Measurements from ENCODE around the gene C14orf93. TPM values are rescaled to one million over a fixed set of nuclear protein-coding genes. Genes with fewer than 3 reads are reported as not detected.
A peak's percentile ranks its signal among the peaks of the same experiment; 100 is the strongest.

The C14orf93 gene
- total and polyA plus RNA-seq, 9 of the 15 experiments (the other 6 are each of a cell fraction or from before 2014, with no cell fraction given) = 2.2 to 22.4 (median 16.1) TPM

DNA sequence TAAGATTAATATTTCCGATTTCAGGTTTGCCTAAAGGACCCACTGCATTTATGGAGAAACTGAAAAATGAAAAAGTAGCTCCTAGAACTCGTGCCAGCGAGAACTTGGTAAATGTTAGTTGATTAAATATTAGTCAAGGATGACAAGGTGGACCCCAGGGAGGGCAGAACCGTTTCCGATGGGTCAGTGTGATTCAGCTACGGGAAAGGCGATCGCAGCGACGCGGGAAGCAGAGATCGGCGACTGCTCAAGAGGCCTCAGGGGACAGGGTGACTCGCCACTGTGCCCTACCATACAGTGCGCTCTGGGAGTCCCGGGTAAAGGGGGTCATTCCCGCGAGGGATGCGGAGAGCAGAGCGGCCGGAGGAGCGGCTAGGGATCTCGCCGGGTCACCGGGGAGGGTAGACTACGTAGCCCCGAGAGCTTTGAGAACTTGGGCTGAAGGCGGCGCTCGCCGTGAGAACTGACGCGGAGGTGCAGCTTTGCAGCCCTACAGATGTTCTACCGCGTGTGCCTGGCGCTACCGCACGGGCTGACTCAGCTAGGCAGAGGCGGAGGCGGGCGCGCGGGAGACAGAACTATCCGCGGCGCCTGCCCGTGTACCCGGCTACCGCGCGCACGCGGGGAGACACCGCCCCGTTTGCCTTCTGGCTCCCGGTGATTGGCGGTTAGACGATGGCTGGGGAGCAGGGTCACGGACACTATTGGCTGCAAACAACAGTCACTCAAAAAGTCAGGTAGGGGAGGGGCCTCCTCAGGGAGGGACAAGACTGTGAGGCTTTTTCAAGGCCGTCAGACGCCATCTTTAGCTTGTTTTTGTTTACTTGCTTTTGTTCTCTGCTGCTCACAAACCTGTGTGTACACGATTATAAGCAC is 3.2 kb downstream of the C14orf93 start (continued):
- TF ChIP-seq, protein P1, sequence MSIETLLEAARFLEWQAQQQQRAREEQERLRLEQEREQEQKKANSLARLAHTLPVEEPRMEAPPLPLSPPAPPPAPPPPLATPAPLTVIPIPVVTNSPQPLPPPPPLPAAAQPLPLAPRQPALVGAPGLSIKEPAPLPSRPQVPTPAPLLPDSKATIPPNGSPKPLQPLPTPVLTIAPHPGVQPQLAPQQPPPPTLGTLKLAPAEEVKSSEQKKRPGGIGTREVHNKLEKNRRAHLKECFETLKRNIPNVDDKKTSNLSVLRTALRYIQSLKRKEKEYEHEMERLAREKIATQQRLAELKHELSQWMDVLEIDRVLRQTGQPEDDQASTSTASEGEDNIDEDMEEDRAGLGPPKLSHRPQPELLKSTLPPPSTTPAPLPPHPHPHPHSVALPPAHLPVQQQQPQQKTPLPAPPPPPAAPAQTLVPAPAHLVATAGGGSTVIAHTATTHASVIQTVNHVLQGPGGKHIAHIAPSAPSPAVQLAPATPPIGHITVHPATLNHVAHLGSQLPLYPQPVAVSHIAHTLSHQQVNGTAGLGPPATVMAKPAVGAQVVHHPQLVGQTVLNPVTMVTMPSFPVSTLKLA (conservative IDR thresholded peaks at IDR 0.05) = no peak
- TF ChIP-seq SOX6 (IDR thresholded peaks at IDR 0.05) (peak; percentile 67), MAFG (tag; conservative IDR thresholded peaks at IDR 0.05) (peak; percentile 64), ZFP1 (CRISPR knock-in tag; IDR thresholded peaks at IDR 0.05) (no peak), NFIC (IDR thresholded peaks at IDR 0.05) (0 out of 2 replicates have a peak, but pooled peaks have one; percentile 29), ZNF239 (CRISPR knock-in tag; IDR thresholded peaks at IDR 0.05) (no peak), SIX5 (IDR thresholded peaks at IDR 0.05; ENCODE audit: borderline replicate concordance in 1 of 2, insufficient read depth in 1 of 2, low read depth in 1 of 2, low read length in 2 of 2) (no peak), FOXM1 (IDR thresholded peaks at IDR 0.05; ENCODE audit: low read depth) (no peak), FOXM1 (CRISPR knock-in tag; IDR thresholded peaks at IDR 0.05; ENCODE audit: low read depth) (peak; percentile 78), ZBTB12 (CRISPR knock-in tag; IDR thresholded peaks at IDR 0.05) (peak; percentile 33; the same call in 1 of the 2 replicates), HINFP (tag; conservative IDR thresholded peaks at IDR 0.05; ENCODE audit: low read depth) (no peak)
- TF ChIP-seq, protein P2, sequence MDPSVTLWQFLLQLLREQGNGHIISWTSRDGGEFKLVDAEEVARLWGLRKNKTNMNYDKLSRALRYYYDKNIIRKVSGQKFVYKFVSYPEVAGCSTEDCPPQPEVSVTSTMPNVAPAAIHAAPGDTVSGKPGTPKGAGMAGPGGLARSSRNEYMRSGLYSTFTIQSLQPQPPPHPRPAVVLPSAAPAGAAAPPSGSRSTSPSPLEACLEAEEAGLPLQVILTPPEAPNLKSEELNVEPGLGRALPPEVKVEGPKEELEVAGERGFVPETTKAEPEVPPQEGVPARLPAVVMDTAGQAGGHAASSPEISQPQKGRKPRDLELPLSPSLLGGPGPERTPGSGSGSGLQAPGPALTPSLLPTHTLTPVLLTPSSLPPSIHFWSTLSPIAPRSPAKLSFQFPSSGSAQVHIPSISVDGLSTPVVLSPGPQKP (CRISPR knock-in tag; IDR thresholded peaks at IDR 0.05) = no peak
- TF ChIP-seq, protein P3, sequence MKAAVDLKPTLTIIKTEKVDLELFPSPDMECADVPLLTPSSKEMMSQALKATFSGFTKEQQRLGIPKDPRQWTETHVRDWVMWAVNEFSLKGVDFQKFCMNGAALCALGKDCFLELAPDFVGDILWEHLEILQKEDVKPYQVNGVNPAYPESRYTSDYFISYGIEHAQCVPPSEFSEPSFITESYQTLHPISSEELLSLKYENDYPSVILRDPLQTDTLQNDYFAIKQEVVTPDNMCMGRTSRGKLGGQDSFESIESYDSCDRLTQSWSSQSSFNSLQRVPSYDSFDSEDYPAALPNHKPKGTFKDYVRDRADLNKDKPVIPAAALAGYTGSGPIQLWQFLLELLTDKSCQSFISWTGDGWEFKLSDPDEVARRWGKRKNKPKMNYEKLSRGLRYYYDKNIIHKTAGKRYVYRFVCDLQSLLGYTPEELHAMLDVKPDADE (conservative IDR thresholded peaks at IDR 0.05; ENCODE audit: control insufficient read depth, low read depth, low read length) = no peak; the same call in 1 of the 2 replicates
- TF ChIP-seq, protein P4, sequence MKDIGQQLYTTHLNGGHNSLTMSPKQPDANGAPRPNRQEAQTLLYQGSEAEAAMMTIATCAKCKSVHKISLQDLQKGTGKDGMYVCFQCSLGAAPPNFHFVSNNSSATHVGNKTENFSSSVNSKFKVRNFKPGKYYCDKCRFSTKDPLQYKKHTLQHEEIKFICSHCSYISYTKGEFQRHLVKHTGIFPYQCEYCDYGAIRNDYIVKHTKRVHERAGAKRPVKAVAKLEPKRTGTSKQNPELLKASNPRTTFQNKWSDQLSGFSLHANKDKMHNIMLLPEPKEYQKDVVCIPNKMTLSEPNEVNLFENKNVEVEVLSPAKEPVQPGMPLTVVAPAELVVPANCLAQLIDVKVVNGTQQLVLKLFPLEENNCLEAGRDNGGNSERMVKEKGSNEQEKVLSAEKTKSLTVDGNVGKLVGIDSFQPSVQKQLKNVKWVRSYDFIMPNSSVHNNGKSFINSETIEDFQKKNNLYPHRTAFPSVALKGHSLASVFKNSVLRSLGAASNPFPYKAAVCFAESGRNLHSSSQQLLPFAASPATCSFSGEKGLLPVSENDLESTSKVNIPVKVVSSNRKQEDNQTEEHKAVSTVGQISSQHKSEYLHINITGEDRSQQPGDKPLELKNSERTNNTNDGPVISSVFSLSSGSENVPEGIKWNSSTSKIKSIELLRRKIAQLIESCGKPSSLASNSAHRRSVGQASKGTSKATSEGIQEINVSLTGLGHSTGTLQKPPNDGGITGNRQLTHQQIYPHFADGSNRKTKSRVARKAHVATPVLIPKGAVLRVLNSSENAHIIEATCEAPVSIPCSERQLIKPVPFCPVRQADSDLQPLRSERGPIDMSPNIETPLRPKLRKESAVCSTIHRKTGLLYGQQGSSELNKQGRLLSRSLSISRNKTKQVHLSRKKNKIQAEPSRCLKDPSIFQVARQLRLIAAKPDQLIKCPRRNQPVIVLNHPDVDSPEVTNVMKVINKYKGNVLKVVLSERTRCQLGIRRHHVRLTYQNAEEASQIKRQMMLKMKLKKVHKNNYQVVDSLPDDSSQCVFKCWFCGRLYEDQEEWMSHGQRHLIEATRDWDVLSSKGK (CRISPR knock-in tag; IDR thresholded peaks at IDR 0.05) = no peak
